ENCODE measurements around the gene PCDH11Y.
"Not testable (repeated sequence)": the region's sequence is repeated elsewhere in the genome, so short reads cannot be mapped to it uniquely, and the experiment has no call there.

Gene PCDH11Y

GRCh38 chrY:5776485-5776884, 776.4 kb downstream of the PCDH11Y start:
- DNase-seq; in situ Hi-C loops (cut with MboI; ENCODE audit: low pct_unique_long_range_greater_than_20kb, low sequenced_read_pairs): not testable (repeated sequence)
